Left hindlimb (tissue), 1 donor: ENCODE data around the gene DENND1B.

ENCODE experiments used
- DNase-seq: peaks from one replicate; pipeline ENCODE4 v3.0.0-alpha.2; 2018

Gene DENND1B

DNA sequence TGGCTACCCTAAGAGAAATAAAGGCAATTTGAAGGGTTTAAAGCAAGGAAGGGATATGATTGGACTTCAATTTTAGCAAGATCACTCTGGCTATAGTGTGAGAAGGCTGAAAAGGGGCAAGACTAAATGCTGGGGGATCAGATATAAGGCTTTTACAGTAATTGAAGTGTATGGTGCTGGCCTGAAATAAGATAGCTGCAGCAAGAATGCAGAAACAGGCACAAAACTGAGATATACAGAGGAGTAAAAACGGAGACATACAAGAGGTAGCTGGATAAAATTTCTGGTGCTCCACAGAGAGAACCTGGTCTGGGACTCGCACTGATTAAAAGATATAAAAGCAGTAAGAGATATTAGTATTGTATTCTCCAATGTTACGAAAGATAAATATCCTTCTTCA is 92.0 kb downstream of the DENND1B start:
- DNase-seq = no peak

DNA sequence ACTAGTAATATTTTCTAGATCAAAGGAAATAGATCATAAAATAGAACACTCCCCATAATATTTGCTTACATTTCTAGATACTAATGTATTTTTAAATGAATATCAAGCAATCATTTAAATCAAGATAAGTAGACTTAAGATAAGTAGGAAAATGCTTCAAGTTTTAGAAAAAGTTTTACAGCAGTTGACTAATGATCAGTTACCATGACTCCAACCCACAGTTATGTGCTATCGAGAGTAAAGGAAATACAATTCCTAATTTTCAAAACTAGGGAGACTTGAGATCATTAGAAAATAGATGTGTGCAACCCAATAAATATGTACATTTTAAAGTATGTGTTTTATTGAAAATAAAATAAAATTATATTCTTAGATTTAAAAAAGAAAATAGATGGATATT is 95.0 kb downstream of the DENND1B start:
- DNase-seq = no peak

DNA sequence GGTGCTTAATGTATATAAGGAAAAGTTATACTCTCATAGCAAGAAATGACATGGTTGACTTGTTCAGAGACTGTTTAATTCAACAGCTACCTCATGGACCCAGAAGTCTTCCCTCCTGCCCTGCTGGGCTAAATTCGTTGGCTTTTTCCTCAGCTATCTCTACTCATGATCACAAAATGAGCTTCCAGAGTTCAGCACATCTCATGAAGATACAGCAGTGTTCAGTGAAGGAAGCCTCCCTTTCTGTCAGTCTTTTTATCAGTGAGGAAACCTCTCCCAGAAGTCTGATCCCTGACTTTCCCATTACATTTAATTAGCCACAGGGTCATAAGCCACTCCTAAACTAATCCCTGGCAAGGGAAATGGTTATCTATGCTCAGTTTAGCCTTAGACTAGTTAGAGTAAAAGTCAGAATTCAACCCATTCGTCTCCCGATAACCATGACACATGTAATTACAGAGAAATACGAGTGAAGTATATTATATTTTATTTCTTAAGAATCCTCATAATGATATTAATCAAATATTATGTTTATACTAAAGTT is 97.5 kb downstream of the DENND1B start:
- DNase-seq = no peak

DNA sequence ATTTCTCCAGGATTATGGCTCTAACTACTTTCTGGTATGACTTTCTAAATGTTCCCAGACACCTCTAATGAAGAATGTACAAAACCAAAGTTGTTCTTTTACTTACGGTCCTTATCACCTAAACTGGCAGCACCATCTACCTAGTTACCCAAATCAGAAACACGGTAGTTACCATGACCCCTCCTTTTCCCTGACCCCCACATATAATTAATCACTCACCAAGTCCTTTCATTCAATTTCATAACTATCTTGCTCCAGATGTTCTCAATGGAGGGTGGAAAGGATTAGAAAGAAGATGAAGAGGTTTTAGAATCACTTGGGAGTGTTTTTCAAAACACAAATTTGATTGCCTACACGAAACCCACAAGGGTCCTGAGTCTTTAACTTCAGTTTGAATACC is 98.0 kb downstream of the DENND1B start:
- DNase-seq = no peak

DNA sequence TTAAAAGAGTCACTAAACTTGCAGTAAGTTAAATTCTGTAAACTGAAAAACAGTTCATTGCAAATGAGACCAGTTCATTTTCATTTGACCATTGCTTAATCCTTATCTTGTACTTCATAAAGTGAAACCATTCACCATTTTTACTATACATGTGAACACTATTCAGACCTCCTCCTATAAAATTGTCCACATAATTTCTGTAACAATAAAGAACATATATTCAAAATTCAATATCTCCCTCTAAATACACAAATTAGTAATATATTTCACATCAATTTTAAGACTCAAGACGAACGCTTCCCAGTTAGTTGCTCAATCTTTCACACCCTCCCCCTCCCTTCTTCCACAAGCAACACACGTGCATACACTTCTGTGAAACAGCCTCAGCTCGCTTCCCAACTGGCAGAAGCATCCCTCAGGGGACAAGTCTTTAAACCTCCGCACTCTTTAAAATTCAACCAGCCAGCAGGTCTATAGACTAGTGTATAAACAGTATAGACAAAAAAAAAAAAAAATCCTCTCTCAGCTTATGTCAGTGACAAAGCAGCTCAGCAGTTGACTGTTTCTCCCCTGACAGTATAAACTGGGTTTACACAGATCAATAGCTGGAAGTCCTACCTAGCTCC is 99.6 kb downstream of the DENND1B start:
- no peak for DNase-seq

DNA sequence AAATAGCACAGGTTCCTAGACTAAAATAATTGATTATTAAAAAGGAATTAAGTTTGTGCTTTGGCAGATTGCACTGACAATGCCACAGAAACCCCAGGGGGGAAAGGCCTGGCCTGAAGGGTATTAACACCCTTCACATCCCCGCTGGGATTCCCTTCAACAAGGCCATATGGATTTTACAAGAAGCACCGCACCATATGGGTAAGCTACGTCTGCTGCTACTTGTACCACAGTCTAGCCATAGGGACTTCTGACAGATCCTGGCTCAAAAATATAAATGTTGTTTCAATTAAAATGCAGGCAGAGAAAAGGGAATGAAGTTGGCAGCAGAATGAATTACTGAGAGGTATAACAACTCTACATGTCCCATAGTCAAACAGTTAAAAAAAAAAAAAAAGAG is 101.0 kb downstream of the DENND1B start:
- no peak for DNase-seq

DNA sequence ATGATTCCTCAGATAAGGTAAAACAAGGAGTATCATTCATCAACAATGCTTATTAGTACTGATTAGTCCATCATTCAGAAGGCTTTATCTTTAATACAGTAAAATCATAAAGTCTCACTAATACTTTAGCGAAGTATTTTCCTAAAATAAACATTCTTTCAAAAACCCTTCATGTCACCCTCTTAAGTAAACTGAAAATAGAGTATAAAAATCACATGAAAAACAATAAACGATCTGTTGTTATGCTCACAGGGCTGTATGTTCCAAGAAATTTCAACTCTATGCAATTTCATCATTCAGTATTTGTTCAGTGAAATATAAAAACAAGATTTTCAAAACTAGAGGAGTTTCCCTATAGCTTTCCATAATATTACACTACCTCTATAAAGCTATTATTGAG is 102.0 kb downstream of the DENND1B start:
- DNase-seq = no peak

DNA sequence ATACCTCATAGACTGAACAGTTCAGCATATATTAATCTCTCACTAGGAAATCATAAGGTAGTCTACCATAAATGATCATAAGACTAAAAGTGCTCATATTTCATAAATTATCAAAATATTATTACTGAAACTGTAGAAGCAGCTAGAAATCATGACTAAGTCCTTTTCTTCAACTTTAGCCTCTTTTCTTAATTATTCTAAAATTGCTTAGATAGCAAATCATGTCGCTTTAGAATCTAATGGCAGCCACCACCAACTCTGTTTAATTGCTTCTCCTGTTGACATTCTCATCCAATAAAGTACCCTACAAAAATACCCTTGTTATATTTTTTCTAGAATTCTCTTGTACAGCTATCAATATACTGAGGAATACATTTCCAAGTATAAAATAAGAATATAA is 102.9 kb downstream of the DENND1B start:
- no peak for DNase-seq

DNA sequence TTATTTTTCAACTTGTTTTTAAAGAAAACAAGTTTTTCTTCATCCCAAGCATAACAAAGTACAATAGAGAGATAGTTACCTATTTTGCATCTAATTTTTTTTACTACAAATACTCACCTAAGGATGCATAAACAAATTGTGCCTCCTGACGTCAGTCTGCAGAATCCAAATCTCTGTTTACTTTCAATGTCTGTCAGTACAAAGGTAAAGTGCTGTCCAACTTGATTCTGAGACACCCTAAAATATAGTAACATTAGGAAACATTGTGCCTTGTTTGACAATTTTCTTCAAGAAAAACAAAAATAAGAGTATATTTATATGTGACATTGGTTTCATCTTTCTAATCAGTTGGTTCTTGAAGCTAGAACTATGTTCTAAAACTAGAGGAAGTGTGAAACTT is 103.4 kb downstream of the DENND1B start:
- no peak for DNase-seq

DNA sequence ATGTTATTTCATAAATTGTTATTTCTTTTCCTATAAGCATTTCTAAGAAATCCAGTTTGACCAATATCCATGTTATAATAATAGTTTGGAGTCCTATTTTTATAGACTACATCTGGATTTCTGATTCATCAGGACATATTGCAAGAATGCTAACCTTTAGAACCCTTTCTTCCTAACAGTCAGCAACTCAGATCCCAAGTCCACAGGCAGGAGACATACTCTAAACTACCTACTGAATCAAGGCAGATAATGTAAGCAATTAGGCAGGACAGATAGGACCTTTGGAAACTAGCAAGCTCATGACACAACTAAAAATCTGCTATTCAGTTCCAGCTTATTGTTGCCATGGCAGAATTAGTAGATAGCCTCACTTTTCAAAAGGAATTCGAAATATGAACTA is 104.1 kb downstream of the DENND1B start:
- DNase-seq = no peak

DNA sequence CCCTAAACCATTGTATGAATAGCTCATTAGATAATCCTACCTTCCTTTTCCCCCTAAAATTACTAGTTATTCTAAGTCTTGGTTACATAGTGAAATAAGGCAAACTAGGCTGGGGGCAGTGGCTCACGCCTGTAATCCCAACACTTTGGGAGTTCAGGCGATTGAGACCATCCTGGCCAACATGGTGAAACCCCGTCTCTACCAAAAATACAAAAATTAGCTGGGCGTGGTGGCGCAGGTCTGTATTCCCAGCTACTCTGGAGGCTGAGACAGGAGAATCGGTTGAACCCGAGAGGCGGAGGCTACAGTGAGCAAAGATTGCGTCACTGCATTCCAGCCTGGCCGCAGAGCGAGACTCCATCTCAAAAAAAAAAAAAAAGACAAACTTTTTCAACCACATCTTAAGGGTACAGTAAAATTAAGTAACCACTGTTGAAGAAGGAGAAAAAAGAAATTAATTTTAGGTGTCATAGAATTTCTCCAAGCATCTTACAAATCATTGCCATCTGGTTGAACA is 108.5 kb downstream of the DENND1B start:
- no peak for DNase-seq

DNA sequence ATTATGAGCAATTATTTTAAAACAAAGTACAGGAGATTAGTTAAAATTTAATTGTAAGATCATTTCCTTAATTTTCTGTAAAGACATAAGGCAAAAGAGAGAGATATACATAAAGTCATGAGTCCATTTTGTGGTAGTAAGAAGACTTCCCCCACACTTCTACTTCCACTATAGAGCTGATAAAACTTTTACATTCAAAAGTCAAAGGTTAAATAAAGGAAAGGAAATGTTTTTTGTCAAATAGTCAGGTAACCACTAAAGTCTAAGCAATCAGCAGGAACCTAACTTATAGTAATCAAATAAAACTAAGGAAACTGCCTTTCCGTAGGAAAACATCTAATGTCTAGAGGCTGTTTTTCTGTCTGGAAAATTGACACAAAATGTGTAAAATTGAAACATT is 110.9 kb downstream of the DENND1B start:
- no peak for DNase-seq

DNA sequence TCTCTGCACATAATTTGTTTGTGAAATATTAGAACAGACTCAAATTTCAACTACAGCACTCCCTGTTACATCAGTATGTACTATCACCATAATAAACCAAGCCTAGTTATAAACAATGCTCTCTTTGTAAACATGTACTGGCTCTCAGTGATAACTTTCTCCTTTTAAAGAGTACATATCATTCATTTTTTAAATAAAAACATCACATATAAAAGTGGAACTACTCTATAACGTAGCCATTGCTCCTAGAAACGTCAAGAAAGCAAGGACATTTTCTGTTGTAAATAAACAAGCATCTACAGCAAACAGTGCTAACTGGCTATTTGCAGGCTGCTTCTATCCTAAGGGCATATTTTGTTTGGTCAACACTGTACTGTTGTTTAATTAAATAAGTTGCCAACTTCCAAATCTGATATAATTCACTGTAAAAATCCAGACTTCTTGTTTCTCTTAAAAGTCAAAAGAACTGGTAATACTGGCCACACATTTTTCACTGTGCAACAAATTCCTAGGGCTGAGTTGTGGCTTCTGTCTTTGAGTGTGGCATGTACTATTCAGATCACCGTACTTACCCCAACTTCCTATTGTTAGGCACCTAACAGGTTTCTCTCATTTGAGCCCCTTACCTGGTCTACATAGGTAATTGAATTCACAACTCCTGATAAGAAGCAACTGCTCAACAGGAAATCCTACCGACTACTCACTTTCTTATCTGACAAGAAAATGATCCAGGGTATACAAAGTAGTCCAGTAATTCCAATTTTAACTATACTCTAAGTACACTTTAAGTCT is 111.9 kb downstream of the DENND1B start:
- DNase-seq = no peak

DNA sequence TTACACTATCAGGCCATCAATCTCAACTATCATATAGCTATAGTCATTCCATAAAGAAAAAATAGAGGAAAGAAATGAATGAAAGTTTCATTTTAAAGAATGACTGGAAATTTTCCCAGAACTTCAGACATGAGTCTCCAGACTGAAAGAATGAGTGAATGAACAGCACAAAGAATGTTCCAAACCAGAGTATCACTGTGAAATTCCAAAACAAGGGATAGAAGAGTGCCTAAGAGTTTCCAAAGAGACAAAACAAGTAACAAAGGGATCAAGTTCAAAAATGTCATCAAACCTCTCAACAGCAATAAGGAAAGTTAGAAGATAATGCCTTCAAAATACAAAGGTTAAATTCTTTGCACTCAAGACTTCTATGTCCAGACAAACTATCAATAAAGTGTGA is 114.9 kb downstream of the DENND1B start:
- no peak for DNase-seq

DNA sequence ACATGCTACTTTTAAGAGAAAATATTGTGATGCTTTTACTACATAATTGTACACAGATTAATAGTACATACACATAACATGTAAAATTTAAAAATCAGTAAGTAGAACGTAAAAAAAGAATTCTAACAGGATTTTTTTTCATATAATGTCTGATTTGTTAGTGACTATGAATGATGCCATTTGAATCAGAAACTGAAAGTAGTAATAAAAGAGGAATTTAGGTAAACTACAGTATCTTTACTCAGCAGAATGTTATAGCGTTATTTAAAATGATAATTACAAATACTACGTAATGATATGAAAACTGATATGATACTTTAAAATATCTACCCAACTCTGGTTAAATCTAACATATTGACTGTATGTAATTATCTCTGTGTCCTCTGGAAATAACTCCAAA is 116.1 kb downstream of the DENND1B start:
- DNase-seq = no peak

DNA sequence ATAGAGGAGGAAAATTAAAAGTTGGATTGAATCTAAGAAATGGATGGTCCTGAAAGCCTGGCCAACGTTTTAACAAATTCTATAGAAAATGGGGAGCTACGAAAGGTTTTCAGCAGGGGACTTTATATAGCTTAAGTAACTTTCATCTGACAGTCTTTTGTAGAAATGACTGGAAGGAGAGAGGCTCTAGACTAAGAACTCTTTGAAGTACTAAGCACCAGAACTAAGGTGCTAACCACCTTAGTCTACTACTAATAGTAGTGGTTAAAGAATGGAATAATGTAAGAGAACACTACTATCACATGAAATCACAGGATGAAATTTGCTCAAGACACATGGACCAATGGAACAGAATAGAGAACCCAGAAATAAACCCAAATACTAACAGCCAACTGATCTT is 126.1 kb downstream of the DENND1B start:
- DNase-seq = no peak

DNA sequence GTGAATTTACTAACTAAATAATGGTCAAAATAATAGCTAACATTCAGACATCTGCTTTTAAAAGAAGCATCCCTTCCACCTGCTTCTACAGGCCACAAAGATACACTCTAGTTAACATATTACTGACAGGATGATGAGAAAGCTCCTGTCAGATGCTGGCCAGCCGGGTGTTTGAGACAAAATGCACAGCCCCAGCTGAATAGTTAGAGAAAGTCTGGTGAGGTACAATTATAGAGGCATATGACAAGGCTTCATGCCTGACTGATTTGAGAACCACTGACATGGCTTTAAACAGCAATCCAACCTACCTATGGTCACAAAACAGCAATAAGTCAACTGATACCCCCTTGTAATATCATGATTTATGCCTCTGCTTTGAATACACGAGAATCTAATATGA is 137.0 kb downstream of the DENND1B start:
- DNase-seq = no peak

DNA sequence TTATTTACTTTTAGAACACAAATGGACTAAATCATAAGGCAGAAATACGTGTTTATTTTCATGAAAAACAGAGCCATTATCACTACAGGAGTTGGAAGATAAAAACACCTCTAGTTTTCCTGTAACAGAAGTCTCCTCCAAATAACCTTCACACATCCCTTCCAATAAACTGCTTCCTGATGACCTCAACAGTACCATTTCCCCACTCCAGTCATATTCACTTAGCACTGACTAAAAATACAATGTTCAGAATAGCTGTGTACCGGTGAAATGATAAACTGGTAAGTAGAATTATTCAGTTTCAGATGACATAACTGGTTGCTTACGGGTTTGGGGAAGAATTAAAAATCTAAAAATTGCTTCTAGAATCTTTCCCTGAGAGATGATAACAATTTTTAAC is 137.9 kb downstream of the DENND1B start:
- DNase-seq = no peak

DNA sequence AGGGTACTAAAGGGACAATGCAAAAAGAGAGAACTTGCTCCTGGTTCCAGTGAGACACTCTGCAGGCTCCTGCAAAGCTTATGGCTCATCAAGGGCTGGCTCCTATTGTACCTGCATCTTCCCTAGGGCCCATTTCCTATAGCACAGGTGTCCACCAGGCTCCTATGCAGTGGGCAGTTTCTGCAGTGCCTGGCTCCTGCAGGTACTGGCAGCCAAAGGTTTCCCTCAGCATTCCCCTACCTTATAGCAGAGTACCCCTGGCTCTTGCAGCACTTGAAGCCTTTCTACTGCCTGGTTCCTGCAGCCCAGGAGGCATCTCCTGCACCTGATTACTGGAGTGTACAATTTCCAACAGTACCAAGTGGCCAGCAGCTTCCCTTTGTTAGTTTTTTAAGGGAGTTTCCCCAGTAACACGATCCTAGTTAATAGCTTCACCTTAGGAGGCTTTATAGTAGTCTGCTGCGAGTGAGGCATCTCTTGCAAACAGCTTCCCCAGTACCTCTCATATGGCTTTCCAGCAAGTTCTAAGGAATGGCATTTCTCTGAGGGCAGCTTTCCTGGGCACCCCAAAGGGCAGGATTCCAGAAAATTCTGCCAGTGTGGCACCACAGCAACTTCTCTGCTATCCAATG is 141.7 kb downstream of the DENND1B start:
- no peak for DNase-seq

DNA sequence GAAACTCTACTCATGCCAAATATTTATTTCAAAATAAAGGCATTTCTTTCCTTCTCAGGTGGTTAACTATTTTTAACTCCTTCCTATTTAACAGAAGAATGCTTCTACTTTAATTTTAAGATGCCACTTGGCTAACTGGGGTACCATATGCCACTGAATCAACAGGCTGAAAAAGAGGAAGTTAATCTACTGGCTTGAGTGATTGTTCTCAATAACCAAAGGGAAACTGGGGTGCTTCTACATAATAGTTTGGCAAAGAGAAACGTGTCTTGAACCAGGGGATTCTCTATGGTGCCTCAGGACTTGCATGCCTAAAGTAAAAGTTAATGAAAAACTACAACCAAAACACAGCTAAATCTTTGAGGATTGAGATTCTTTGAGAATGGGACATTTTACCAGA is 142.6 kb downstream of the DENND1B start:
- DNase-seq = no peak

DNA sequence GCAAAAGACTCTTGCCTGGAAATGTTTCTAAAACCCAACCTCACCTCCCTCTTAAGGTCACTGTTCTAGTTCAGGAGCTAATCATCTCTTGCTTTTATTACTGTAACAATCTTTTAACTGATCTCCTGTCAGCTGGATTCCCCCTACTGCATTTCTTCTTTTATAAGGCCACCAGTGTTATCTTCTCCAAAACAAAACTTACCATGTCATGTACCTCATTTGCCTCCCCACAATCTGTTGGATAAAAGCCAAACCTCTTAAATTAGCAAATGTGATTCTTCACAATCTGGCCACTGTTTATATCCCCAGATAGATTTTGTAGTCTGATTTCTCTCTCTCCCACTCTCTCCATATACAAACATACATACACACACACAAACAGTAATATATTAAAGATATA is 143.3 kb downstream of the DENND1B start:
- no peak for DNase-seq

DNA sequence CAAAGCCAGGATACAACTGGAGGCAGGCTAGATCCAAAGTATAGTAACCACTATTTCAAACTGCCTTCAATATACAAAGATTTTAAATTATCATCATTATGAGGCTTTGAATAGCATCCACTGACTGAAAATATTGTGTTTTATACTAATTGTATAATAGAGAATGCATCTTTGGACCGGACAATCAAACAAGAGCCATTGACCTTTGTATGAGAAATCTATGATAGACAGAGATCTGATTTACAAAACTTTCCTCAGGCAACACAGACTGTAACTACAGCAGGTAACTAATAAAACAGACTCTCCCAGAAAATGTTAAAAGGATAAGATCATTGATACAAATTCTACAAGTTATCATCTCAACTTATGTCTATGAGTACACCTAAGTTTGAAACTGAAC is 152.9 kb downstream of the DENND1B start:
- DNase-seq = no peak

DNA sequence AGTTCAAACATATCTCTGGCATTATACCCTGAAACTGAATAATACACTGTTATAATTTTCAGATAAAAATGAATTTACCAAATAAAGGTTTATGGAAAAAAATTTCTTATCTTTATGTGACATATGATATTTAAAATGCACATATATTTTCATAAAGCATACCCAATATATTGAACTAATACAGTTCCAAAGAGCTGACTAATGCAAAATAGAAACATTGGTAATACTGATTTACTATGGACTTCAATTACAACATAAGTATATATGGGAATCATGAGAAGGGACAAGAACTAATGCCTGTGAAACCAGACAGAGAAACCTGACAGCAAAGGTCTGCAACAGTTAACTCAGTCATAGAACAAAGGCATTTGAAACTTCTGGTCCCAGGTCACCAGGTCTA is 153.5 kb downstream of the DENND1B start:
- no peak for DNase-seq

DNA sequence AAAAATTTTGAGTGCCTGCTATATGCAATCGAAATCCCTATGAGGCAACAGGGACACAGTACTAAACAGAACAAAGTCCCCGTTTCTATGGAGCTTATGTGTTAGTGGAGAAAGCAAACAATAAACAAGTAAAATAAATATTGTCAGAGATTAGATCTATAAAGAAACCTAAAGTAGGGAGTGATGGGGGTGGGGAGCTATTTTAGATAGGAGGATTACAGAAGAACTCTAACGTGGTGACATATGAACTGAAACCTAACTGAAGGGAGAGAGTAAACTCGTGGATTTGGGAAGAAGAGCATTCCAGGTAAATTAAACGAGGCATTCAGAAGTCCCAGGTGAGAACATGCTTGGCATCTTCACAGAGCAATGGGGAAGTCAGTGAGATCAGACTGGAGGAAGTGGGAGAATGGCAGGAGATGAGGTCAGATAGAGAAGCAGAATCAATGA is 154.5 kb downstream of the DENND1B start:
- DNase-seq = no peak
